Stimulated activated CD8-positive, alpha-beta memory T cell treated with anti-CD3 and anti-CD28 coated beads, Interleukin-7, amount 100 ng/mL, for 48 hours (primary cell): ENCODE measurements around the gene IST1.

ENCODE experiments used
- DNase-seq, 2 donors: peaks; one replicate each; pipeline ENCODE4 v3.0.0-alpha.2; 2020; ENCODE audit warnings: low read depth in 1 of 2; ENCODE audit errors: extremely low read depth in 1 of 2

IST1 gene

GRCh38 chr16:71916397-71916920, 21.1 kb downstream of the IST1 start:
- no peak for DNase-seq

GRCh38 chr16:71917900-71918299, 22.6 kb downstream of the IST1 start:
- DNase-seq: no peak

- no peak for DNase-seq
Measured at GRCh38 chr16:71919035-71919434, 23.7 kb downstream of the IST1 start.

GRCh38 chr16:71920658-71921057, 25.3 kb downstream of the IST1 start:
- DNase-seq: no peak

GRCh38 chr16:71923941-71924690, 28.8 kb downstream of the IST1 start:
- DNase-seq: no peak

- no peak for DNase-seq
Measured at GRCh38 chr16:71924710-71925109, 29.4 kb downstream of the IST1 start.

- DNase-seq: no peak
Measured at GRCh38 chr16:71927383-71927782, 32.1 kb downstream of the IST1 start.

GRCh38 chr16:71927787-71928186, 32.5 kb downstream of the IST1 start:
- DNase-seq: no peak

GRCh38 chr16:71929048-71929447, 33.7 kb downstream of the IST1 start:
- no peak for DNase-seq

GRCh38 chr16:71930013-71930563, 34.8 kb downstream of the IST1 start:
- DNase-seq: no peak

- no peak for DNase-seq
Measured at GRCh38 chr16:71931001-71931400, 35.7 kb downstream of the IST1 start.

- no peak for DNase-seq
Measured at GRCh38 chr16:71931599-71931998, 36.3 kb downstream of the IST1 start.

- no peak for DNase-seq
Measured at GRCh38 chr16:71933017-71933416, 37.7 kb downstream of the IST1 start.

GRCh38 chr16:71933913-71934695, 38.8 kb downstream of the IST1 start:
- DNase-seq: no peak

- no peak for DNase-seq
Measured at GRCh38 chr16:71937868-71938510, 42.7 kb downstream of the IST1 start.

GRCh38 chr16:71943887-71944286, 48.6 kb downstream of the IST1 start:
- DNase-seq: no peak

- DNase-seq: no peak
Measured at GRCh38 chr16:71945616-71946015, 50.3 kb downstream of the IST1 start.

GRCh38 chr16:71952825-71953224, 57.5 kb downstream of the IST1 start:
- DNase-seq: no peak

GRCh38 chr16:71954180-71954579, 58.8 kb downstream of the IST1 start:
- no peak for DNase-seq

GRCh38 chr16:71954699-71955195, 59.4 kb downstream of the IST1 start:
- DNase-seq: no peak

GRCh38 chr16:71956486-71956885, 61.2 kb downstream of the IST1 start:
- no peak for DNase-seq
